MV-4-11 (cell line): Measurements from ENCODE around the gene MICALL1.
"Not testable (repeated sequence)": the region's sequence is repeated elsewhere in the genome, so short reads cannot be mapped to it uniquely, and the experiment has no call there.

Source experiments
- DNase-seq: peaks from one replicate; lab custom pipeline; 2025; lab: John Stamatoyannopoulos, UW

The MICALL1 gene

DNA sequence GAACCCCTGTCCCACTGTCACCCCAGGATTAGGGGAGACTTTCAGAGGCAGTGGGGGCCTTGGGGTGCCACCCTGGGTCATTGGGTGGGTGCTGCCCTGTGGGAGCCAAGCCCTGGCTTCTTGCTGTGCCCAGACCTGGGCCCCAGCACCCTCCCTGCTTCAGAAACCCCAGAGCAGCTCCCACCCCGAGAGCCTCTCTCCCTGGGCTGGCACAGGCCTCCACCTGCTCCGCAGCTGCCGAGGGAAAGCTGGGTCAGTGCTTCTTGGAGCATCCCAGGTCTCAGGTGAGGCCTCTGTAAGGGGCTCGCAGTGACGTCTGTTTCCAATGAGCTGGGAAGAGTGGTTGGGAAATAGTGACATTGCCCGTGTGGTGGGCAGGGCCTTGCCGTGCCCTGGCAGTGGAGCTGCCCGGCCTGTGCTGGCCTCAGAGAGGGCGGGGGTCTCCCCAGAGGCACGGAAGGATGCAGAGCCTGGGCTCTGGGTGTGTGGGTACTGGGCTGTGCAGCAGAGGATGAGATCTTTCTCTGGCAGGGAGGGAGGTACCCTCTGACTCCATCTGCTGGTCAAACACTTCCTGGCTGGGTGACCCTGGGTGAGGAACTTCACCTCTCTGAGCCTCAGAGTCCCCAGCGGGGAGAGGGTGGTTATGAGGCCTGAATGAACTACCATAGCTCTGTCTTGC lies 24.3 kb downstream of the MICALL1 start:
- DNase-seq: peak; percentile 20

DNA sequence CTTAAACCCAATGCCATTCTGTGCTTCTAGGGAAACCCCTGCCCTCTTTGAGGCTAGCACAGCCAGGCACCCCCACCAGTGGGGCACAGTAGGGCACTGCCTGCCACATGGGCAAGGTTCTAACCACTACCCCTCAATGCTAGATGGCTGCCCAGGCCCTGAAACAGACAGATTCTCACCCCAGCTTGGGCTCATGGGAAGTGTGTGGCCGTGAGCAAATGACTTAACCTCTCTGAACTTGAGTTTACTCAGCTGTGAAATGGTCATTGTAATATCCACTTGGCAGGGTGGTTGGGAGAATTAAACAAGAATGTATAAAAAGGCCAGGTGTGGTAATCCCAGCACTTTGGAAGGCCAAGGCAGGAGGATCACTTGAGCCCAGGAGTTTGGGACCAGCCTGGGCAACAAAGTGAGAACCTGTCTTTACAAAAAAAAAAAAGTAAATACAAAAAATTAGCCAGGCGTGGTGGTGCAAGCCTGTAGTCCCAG lies 24.9 kb downstream of the MICALL1 start:
- DNase-seq: no peak

DNA sequence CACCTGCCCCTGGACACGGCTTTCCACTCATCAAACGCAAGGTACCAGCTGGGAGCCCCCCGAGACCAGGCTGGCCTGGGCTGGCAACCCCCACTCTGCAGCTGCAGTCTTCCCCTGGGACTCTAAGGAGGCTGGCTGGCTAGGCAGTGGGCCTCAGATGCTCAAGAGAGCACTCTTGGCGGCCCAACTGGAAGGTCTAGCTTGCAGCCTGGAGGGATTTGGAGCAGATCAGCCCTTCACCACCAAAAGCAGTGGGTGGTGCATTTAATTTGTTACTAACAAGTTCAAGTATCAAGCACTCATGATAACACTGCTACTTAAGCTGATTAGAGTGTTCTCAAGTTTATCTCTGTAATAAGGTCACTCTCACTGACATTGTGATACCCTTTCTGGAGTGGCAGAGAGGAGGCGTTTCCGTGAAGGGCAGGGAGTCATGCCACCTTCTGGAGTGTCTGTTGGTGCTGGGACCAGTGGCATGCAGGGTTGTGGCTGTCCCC lies 25.8 kb downstream of the MICALL1 start:
- DNase-seq: no peak

DNA sequence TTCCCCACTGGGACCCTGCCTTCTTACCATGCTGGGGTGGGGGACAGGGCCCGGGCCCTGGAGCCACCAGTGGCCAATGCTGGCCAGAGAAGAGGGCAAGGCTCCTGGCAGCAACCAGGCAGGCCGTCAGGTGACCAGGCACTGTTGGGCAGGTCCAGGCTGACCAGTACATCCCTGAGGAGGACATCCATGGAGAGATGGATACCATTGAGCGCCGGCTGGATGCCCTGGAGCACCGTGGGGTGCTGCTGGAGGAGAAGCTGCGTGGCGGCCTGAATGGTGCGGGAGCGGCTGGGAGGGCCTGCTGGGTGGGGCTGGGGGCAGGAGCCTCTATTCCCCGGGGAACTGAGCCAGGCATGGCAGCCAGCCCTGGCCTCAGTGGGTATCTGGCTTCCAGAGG lies 26.3 kb downstream of the MICALL1 start:
- DNase-seq: no peak

DNA sequence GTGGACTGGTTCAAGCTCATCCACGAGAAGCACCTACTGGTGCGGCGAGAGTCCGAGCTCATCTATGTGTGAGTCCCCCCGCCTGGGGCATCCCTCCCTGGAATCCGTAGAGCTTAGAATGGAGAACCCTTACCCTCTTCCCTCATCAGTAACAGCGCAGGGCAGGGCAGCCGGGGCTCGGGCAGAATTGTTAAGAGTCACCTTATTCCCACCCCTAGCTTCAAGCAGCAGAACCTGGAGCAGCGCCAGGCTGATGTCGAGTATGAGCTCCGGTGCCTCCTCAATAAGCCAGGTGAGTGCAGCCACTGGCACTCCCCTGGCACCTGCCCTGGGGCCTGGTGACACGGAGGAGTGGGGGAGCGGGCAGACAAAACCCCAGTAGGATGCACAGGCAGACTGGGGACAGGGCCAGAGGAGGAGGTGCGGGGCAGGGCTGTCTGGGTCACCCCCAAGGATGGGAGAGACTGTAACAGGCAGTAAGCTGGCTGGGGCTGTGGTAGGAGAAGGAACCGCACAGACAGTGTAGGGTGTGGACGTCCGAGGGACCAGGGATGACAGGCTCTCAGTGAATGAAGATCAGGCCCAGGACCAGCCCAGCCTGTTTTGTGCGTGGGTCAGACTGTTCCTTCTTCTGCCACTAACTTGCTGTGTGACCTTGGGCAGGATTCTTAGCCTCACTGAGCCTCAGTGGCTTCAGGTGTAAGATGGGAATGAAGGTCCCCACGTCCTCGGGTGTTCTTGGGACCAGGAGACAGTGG lies 26.9 kb downstream of the MICALL1 start:
- DNase-seq: no peak

DNA sequence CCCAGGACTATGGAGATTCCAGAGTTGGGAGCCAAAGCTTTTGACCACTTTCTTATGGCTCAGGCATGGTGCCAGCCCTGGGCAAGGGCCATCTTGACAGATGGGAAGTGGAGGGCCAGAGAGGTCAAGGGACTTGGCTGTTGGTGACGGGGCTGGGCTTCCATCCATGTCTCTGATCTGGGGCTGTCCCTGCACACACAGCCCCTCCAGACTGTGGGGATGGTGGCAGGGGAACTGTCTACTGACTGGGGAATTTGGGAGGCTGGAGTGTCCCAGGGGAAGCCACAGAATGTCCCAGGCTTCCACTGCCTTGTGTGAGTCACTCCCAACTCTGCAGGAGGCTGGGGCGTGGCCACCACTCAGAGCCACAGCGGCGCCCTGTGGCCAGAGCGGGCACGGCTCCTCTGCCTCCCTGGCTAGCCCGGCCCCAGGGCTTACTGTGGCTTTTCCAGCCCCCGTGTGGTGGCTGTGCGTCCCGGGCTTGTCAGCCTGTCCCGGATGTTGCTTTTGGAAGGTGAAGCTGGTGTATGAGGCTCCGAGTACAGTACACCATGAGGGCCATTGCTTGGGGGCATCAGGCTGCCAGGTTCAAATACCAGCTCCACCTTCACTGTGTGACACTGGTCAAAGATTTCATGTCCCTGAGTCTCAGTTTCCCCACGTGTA lies 27.7 kb downstream of the MICALL1 start:
- peak; percentile 86 for DNase-seq

DNA sequence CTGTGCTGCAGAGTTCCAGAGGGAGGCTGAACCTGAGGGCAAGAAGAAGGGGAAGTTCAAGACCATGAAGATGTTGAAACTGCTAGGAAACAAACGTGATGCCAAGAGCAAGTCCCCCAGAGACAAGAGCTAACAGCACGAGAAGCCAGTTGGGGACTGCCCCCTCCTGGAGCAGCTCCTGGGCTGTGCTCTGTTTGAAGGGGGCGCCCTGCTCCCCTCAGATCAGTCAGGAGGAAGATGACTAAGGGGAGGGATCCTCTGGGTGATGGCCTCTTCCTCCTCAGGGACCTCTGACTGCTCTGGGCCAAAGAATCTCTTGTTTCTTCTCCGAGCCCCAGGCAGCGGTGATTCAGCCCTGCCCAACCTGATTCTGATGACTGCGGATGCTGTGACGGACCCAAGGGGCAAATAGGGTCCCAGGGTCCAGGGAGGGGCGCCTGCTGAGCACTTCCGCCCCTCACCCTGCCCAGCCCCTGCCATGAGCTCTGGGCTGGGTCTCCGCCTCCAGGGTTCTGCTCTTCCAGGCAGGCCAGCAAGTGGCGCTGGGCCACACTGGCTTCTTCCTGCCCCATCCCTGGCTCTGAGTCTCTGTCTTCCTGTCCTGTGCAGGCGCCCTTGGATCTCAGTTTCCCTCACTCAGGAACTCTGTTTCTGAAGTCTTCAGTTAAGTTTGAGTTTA lies 34.7 kb downstream of the MICALL1 start:
- DNase-seq: peak; percentile 80

DNA sequence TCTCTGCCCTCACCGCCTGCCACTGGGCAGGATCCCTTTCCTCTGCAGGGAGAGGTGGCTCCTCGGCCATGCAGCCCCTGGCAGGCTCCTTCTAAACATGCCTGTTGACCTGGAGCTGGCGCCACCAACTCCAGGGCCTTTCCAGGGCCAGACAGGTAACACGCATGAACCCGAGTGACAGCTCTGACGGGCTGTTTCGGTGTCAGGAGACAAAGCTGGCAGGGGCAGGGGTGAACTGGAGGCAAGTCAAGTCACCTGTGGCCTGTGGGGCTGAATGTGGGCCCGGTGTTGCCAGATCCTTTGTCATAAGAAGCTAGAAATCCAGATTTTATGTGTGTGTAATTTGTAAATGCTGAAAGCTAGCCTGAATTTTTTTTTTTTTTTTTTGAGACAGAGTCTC lies 36.0 kb downstream of the MICALL1 start:
- DNase-seq: no peak

DNA sequence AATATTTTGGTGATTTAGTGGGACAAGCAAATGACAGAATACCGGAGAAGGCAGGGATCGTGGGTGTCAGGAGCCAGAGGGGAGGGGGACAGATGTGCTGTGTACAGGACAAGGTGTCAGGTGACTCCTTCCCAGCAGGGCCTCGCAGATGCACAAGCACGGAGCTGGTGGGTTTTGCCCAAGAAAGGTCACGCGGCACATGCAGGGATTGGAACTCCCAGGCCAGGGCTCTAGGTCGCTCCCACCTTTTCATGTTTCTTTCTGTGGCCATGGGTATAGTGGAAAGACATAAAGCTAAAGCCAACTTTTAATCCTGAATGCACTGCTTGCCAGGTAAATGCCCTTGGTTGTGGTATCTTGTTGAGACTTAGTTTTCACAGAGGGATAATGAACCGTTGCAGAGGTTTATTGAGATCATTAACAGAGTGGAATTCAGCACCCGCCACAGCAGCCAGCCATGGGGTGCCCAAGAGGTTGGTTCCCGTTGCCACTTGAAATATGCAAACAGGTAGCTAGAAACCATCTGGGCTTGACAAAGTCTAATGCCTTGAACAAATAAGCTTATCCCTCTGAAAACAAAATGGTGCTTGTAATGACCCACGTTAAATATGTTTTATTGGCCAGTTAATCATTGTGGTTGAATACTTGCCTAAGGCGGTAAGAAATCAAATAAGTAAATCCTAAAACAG lies 37.2 kb downstream of the MICALL1 start:
- no peak for DNase-seq

DNA sequence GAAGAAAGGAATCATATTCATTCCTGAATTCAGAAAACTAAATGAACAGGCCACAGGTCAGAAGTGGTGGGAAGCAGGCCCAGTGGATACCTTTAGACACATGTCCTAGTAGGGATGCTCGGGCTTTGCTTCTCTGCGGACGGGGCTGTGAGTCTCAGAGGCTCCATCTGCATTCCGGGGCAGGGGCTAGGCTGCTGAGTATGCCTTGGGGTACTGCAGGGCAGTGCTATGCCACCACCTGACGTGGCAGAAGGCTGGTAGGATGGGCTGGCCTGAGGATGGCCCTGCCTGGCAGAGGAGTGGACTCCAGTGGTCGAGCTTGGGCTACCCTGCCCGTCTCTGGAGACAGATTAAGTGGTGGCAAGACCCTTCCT lies 37.7 kb downstream of the MICALL1 start:
- no peak for DNase-seq

DNA sequence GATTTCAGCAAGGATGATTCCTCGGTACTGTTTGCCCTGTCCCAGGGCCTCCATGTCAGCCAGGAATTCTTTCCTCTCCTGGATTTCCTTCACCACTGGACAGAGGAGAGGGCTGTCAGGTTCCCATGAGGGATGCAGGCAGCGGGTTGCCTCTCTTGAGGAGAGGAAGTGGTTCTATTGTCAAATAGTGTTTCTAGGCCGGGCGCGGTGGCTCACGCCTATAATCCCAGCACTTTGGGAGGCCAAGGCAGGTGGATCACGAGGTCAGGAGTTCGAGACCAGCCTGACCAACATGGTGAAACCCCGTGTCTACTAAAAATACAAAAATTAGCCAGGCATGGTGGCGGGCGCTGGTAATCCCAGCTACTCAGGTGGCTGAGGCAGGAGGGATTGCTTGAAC lies 38.3 kb downstream of the MICALL1 start:
- not testable (repeated sequence) for DNase-seq

DNA sequence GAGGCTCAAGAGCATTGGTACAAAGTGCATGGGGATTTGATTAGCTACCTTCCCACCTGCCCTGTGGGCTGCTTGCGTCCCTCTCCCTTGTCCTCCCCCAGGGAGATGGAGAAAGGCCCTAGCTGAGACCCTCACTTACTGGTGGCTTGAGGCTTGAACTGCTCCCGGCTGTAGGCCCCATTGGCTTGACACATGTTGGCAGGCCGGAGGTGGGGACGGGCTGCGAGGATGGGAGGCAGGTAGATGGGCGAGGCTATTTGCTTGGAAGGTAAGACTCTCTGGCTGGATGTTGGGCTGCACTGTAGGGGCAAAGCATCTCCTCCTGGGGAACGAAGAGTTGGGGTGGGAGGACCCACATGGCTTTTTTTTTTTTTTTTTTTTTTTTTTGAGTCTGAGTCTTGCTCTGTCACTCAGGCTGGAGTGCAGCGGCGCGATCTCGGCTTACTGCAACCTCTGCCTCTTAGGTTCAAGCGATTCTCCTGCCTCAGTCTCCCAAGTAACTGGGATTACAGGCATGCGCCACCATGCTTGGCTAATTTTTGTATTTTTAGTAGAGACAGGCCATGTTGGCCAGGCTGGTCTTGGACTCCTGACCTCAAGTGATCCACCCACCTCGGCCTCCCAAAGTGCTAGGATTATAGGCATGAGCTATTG lies 41.2 kb downstream of the MICALL1 start:
- not testable (repeated sequence) for DNase-seq

DNA sequence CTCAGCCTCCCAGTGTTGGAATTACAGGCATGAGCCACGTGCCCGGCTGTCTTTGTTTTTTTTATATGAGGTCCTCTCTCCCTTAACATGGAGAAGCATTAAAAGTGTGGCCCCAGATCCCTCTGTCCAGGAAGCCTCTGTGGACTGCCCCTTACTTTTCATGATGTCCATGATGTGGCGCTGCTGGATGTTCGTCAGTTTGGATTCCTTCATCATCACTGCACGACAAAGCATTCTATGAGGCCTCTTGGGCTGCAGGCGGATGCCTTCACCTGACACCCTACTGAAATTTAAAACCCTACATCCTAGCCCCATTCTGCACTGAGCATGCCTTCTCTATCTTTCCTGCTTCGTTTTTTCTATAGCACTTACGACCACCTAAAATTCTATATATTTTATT lies 45.2 kb downstream of the MICALL1 start:
- DNase-seq: no peak

DNA sequence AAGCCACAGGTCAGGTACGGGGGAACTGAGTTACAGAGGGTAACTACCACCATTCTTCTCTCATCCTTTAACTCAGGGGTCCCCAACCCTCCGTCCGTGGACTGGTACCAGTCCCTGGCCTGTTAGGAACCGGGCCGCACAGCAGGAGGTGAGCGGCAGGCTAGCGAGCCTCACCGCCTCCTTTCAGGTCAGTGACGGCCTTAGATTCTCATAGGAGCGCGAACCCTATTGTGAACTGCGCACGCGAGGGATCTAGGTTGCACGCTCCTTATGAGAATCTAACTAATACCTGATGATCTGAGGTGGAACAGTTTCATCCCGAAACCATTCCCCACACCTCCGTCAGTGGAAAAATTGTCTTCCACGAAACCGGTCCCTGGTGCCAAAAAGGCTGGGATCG lies 46.5 kb downstream of the MICALL1 start:
- DNase-seq: not testable (repeated sequence)

DNA sequence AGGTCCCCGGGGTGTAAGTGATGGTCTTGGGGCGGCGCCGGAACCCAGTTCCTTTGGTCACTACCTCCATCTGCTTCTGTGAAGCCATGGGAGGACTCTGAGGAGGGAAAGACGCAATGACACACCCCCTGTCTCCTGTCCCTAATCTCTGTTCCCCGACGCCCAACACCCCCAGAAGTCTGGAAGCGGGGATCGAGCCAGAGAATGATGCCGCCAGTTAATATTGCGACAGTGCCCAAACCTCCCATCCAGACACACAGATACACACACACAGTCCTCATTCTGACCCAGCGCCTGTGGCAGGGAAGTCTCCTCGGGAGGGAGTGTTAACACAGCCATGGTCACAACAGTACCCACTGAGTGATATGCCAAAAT lies 47.0 kb downstream of the MICALL1 start:
- DNase-seq: no peak

DNA sequence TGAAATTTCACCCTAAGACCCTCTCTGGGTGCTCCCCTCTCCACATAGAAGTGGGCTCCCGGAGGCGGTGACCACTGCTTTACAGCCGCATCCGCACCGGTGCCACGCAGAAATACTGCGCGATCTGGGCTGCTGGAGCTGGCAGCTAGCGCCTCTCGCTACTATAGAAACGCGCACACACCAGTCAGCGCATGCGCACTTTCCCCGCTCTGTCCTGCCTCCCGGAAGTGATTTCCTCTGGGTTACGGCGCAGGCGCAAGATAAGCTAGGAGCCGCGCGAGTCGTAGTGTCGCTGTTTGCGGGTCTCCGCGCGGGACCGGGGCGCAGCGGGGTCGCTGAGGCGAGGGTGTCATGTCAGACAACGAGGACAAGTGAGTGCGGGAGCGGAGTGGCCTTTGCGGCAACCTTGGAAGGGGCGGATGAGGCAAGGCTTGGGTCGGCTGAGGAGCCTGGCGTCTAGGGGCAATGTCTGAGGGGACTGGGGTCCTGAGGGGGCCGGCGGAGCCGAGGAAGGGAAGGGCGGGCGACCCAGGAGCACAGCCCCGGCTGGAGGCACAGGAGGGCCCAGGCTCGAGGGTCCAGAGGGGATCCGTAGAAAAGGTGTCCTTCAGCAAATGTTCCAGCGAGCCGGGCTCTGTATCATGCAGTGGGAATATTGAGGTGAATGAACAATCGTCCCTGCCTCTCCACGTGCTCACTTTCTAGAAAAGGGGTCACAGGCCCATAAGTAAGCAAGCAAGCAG lies 47.5 kb downstream of the MICALL1 start, which contains the start of the genes C22orf23 and POLR2F:
Gene C22orf23 (minus strand): TSS at position 165 of the 743 bp plus-strand sequence. CDS start 452 bp downstream, outside the sequence.
Gene POLR2F (plus strand): TSS at position 263 of the 743 bp plus-strand sequence. CDS start 89 bp downstream, at position 352.
- peak; percentile 94 for DNase-seq

DNA sequence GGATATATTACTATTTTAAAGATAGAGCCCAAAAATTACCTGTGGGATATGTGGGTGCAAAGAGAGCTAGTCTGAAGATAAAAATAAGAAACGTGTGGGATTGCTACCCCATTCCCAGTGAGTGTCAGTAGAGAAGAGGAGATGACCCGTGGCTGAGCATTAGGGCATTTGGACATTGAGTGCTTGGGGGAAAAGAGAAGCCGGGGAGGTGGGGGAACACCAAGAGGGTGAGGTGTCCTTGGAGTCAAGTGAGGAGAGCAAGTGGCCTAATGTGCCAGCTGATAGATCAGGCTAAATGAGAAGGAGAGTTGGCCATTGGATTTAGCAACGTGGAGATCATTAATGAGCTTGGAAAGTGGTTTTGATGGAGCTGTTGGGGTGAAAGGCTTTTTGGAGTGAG lies 48.6 kb downstream of the MICALL1 start:
- no peak for DNase-seq

DNA sequence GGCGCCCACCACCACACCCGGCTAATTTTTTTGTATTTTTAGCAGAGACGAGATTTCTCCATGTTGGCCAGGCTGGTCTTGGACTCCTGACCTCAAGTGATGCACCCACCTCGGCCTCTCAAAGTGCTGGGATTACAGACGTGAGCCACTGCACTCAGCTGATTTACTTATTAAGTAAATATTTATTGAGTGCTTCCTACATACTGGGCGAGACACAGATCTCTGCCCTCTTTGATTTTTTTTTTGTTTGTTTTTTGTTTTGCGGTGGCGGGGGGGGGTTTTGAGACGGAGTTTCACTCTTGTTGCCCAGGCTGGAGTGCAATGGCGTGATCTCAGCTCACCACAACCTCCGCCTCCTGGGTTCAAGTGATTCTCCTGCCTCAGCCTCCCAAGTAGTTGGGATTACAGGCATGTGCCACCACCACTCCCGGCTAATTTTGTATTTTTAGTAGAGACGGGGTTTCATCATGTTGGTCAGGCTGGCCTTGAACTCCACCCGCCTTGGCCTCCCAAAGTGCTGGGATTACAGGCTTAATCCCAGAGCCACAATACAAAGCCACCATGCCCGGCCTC lies 49.8 kb downstream of the MICALL1 start:
- not testable (repeated sequence) for DNase-seq

DNA sequence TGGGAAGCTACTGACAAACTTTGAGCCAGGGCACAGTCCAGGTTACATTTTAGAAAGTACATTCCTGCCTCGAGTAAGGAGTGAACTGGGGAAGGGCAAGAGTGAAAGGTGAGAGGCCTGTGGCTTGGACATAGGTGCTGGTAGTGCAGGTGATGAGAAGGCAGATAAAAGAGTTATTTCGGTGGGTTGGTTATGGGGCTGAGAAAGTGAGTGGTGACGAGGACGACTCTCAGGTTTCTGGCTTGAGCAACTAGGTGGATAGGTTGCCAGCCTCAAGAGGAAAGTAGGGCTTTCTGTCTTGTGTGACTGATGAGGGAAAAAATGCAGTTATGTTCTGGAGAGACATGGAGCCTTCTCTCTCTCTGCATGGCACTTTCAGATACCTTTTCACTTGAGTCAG lies 51.1 kb downstream of the MICALL1 start:
- no peak for DNase-seq
